Adrenal gland (tissue), 12 donors: ENCODE measurements around the gene SIGLEC9. TPM values are rescaled to one million over a fixed set of nuclear protein-coding genes. Genes with fewer than 3 reads are reported as not detected.

Source experiments
- DNase-seq, 7 donors: peaks; one replicate each; pipeline ENCODE4 v3.0.0-alpha.2; 2019 to 2020
- H3K27ac ChIP-seq, 5 donors: fragments of 200-600 bp; sonication (generic) in 4 of 5; 1 replicate in 3 of 5; 2 replicates in 2 of 5; pipeline versions ENCODE4 v1.5.1 to v1.8.0; 2016 to 2020; ENCODE audit warnings: mild to moderate bottlenecking in 1 of 5
- H3K27me3 ChIP-seq: fragments of 200-600 bp; 2 replicates; pipeline ENCODE4 v1.8.0; 2021
- H3K36me3 ChIP-seq, 2 donors: fragments of 200-600 bp; replicated peaks in 1 of 2; 1 replicate in 1 of 2; 2 replicates in 1 of 2; pipeline versions ENCODE4 v1.5.1 to v1.8.0; 2018 to 2022
- H3K4me1 ChIP-seq, 2 donors: fragments of 200-600 bp; replicated peaks in 1 of 2; 1 replicate in 1 of 2; 2 replicates in 1 of 2; pipeline versions ENCODE4 v1.5.1 to v1.8.0; 2018 to 2021
- H3K4me3 ChIP-seq, 4 donors: fragments of 200-600 bp; sonication (generic) in 3 of 4; one replicate each; pipeline ENCODE4 v1.5.1; 2016 to 2018
- H3K9me3 ChIP-seq, 3 donors: fragments of 200-600 bp; sonication (generic) in 1 of 3; replicated peaks in 1 of 3; 1 replicate in 2 of 3; 2 replicates in 1 of 3; pipeline versions ENCODE4 v1.5.1 to v1.8.0; 2016 to 2021
- POLR2A ChIP-seq, 2 donors: fragments of 450-650 bp; IDR thresholded peaks; one replicate each; pipeline ENCODE4 v1.6.1; 2017; ENCODE audit warnings: antibody characterized with exemption in 2 of 2, mild to moderate bottlenecking in 2 of 2, moderate library complexity in 1 of 2
- WGBS, 4 donors: extraction: QIAGEN DNeasy Blood & Tissue Kit in 2 of 4; methylation state at CpG; one replicate each; pipeline versions ENCODE4 v1.1.5 to v1.1.7; 2013 to 2017; 5-methylcytosine and 5-hydroxymethylcytosine counted together
- intact Hi-C, 2 donors: fragments of 100-400 bp; cut with DNase I; formaldehyde crosslinking; loops; one replicate each; pipeline versions ENCODE4 v1.14.1 to v1.15.0; 2022 to 2023
- polyA plus RNA-seq, 3 donors: library from polyadenylated mRNA; stranded (reverse); fragments of 200-250 nt in 2 of 3; fragments of 350-450 nt in 1 of 3; fragmentation: Illumina TruSeq in 1 of 3; extraction: RNeasy Lipid Tissue Mini Kit (QIAGEN cat#74804) in 1 of 3; gene quantifications; one replicate each; pipeline ENCODE4 v1.2.3, GENCODE V29; 2013 to 2014
- total RNA-seq, 9 donors: library from RNA; depleted of rRNA in 4 of 9; stranded (reverse); fragments of >200 nt in 4 of 9; fragments of 120-200 nt in 1 of 9; fragmentation: NEBNext Ultra II Directional in 1 of 9; extraction: Animal tissue kit (Norgen Biotek cat#: 25700) in 1 of 9; gene quantifications; one replicate each; pipeline versions ENCODE4 v1.1.0 to v1.2.4, GENCODE V29; 2013 to 2023
- TF ChIP-seq, protein P1 (sequence below), 6 experiments: fragments of 450-650 bp in 4 of 6; fragments of 200-600 bp in 2 of 6; sonication (generic) in 1 of 6; IDR thresholded peaks; 1 replicate in 5 of 6; 2 replicates in 1 of 6; pipeline versions ENCODE4 v1.5.1 to v1.8.0; 2016 to 2021; ENCODE audit warnings: antibody characterized with exemption in 6 of 6, mild to moderate bottlenecking in 2 of 6, moderate library complexity in 1 of 6
- donor health status: healthy with polysubstance abuse.
- donor health status: Bipolar disorder and iron deficiency.
- donor health status: DM: yes; HTN: yes; CAD: no.
- donor health status: DM: no; HTN: no; CAD: no.
- donor health status: DM: no; HTN: no; CAD: no.
- donor health status: DM: yes; HTN: yes; CAD: no.

The SIGLEC9 gene
- total and polyA plus RNA-seq, 12 donors, result 1.5 to 29.7 (median 9.9) TPM

DNA sequence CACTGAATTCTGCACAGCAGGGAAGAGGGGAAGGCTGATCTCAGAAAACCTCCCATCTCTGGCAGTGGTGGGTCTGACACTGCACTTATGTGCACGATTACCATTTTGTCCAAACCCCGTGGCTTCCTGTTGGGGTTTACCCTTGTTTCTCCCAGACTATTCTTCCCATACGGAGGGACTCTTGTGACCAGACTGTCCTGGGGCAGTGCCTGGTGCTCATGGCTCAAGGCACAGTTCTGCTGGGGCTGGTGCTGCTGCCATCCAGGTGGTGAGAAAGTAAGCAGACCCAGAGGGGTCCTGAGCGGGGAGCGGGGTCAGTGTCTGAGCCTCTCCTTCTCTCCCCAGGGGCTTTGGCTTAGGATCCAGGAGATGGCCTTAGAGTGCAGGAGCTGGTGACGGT lies 5.1 kb upstream of the SIGLEC9 start:
- H3K9me3 ChIP-seq, result no peaks in the 10 kb centered on the region
- WGBS, 4 donors, result 64 to 82% (median 79%) methylated on average over 4 to 6 of the region's 6 CpGs
- H3K27ac ChIP-seq, result peak overlapping the region in 2 of 5 donors; percentile 3 to 16
- no peaks in the 10 kb centered on the region for H3K4me1 ChIP-seq
- no peaks in the 10 kb centered on the region for H3K36me3 ChIP-seq
- TF ChIP-seq POLR2A (IDR thresholded peaks at IDR 0.05), result no peak
- TF ChIP-seq, protein P1, sequence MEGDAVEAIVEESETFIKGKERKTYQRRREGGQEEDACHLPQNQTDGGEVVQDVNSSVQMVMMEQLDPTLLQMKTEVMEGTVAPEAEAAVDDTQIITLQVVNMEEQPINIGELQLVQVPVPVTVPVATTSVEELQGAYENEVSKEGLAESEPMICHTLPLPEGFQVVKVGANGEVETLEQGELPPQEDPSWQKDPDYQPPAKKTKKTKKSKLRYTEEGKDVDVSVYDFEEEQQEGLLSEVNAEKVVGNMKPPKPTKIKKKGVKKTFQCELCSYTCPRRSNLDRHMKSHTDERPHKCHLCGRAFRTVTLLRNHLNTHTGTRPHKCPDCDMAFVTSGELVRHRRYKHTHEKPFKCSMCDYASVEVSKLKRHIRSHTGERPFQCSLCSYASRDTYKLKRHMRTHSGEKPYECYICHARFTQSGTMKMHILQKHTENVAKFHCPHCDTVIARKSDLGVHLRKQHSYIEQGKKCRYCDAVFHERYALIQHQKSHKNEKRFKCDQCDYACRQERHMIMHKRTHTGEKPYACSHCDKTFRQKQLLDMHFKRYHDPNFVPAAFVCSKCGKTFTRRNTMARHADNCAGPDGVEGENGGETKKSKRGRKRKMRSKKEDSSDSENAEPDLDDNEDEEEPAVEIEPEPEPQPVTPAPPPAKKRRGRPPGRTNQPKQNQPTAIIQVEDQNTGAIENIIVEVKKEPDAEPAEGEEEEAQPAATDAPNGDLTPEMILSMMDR (IDR thresholded peaks at IDR 0.05), result no peak
- peak in 1 of 7 donors; percentile 29 for DNase-seq
- no peak overlapping the region for H3K4me3 ChIP-seq
- no peaks in the 10 kb centered on the region for H3K27me3 ChIP-seq
- intact Hi-C loops, result no loop called here

- Histone ChIP-seq H3K36me3 (no peaks in the 10 kb centered on the region), H3K4me3 (no peak overlapping the region), H3K4me1 (no peaks in the 10 kb centered on the region), H3K9me3 (no peaks in the 10 kb centered on the region), H3K27me3 (no peaks in the 10 kb centered on the region), H3K27ac (peak overlapping the region in 1 of 5 donors; percentile 3)
- WGBS, 4 donors, result 65 to 80% (median 79%) methylated on average over 6 of the region's 6 CpGs
- no peak for TF ChIP-seq POLR2A (IDR thresholded peaks at IDR 0.05)
- TF ChIP-seq, protein P1 (IDR thresholded peaks at IDR 0.05), result no peak
- intact Hi-C loops, result no loop called here
- DNase-seq, result no peak
Measured at GRCh38 chr19:51120160-51120559, 4.5 kb upstream of the SIGLEC9 start.

DNA sequence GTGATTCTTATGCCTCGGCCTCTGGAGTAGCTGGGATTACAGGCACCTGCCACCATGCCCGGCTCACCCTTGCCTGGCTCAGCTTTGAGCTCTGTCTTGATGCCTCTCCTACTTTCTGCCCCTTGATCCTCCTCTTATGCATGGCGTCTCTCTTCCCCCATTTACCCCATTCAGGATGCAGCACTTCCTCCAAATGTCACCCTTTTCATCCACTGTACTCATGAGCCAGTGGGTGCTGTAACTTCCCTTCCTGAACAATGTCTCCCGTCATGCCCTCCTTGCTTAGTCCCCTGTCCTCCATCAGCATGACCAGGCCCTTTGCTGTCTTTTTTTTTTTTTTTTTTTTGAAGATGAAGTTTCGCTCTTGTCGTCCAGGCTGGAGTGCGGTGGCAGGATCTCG lies 3.4 kb upstream of the SIGLEC9 start:
- intact Hi-C loops, result no loop called here
- Histone ChIP-seq H3K4me1 (no peaks in the 10 kb centered on the region), H3K36me3 (no peaks in the 10 kb centered on the region), H3K27ac (peak overlapping the region in 1 of 5 donors; percentile 62), H3K4me3 (no peak overlapping the region), H3K9me3 (no peaks in the 10 kb centered on the region), H3K27me3 (no peaks in the 10 kb centered on the region)
- WGBS, 4 donors, result 81 to 89% (median 88%) methylated on average over 8 of the region's 8 CpGs
- no peak for TF ChIP-seq POLR2A (IDR thresholded peaks at IDR 0.05)
- TF ChIP-seq, protein P1 (IDR thresholded peaks at IDR 0.05), result no peak
- DNase-seq, result no peak

DNA sequence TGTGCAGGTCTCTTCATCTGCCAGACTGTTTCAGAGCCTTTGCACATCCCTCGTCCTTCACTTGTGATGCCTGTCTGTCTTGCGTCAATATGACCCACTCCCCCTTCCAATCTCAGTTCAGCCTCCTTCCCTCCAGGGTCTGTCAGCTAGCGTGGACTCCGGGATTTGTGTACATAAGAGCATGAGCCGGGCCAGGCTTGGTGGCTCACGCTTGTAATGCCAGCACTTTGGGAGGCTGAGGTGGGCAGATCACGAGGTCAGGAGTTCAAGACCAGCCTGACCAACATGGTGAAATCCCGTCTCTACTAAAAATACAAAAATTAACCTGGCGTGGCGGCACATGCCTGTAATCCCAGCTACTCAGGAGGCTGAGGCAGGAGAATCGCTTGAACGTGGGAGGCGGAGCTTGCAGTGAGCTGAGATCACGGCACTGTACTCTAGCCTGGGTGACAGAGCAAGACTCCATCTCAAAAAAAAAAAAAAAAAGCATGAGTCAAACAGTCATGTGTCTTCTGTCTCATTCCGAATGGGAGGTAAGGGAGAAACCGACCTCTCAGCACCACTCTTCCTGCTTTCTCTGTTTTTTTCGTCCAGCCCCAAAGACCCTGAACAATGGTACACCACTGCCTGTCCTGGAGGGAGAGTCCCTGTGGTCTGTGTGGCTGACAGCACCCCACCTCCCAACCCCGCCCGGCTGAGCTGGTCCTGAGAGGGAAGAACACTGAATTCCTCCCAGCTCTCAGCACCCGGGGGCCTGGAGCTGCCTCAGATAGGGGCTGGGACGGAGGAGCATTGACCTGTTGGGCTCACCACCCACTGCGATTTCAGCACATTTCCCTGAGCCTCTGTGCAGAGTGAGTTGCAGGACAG lies 2.4 kb upstream of the SIGLEC9 start:
- intact Hi-C loops, result no loop called here
- no peaks in the 10 kb centered on the region for H3K27me3 ChIP-seq
- peak in 1 of 7 donors; percentile 46 for DNase-seq
- no peak overlapping the region for H3K4me3 ChIP-seq
- H3K9me3 ChIP-seq, result no peaks in the 10 kb centered on the region
- no peaks in the 10 kb centered on the region for H3K36me3 ChIP-seq
- H3K4me1 ChIP-seq, result no peaks in the 10 kb centered on the region
- peak overlapping the region in 3 of 5 donors; percentile 31 to 91 (median 66) for H3K27ac ChIP-seq
- TF ChIP-seq, protein P1 (IDR thresholded peaks at IDR 0.05), result no peak
- no peak for TF ChIP-seq POLR2A (IDR thresholded peaks at IDR 0.05)
- WGBS, 4 donors, result 66 to 76% (median 69%) methylated on average over 17 to 22 of the region's 22 CpGs
